ENCODE results near the gene EIF4EBP2. TPM values are rescaled to one million over a fixed set of nuclear protein-coding genes. Genes with fewer than 3 reads are reported as not detected.

EIF4EBP2 gene
- total RNA-seq, 1 experiment from 2014 or later, result 36.7 TPM

DNA sequence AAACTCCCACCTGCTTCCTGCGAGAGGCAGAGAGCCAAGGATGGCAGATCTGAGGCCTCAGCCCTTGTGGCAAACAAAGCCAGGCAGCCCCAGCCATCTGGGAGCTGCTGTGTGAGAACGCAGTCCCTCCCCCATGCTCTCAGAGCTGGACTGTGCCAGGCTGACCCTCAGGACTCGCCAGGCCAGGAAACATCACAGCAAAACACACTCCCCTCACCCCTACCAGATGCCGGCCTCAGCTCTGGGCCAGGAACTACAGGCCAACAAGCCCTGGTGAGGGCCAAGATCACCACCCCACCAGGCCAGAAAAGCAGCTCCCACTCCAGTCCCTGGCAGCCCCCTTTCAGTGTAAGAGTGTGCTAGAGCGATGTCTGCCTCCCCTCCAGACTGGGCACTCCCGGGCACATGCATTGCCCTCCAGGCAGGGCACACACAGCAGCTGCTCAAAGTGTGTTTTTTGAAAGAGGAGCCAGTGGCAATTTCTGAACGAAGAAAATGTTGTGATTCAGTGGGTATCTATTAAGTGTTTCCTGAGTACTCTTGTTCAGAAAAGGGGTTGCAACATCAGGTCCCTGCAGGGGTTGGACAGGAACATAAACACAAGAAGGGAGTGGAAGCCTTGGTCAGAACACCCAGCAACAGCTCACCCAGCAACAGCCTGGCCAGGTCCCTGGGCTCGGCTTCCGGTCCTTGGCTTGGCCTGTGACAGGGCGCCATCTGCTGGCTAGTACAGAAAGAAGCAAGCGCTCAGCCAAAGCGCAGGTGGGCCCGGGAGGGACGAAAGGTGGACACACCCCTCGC is 39.8 kb upstream of the EIF4EBP2 start:
- Histone ChIP-seq H2AFZ (ENCODE audit: low read depth, low read length, poor library complexity, severe bottlenecking) (no peak overlapping the region), H3K9ac (ENCODE audit: low read length) (peak overlapping the region; percentile 23; the same call in 1 of the 2 replicates), H3K4me1 (ENCODE audit: control insufficient read depth in 1 of 2, insufficient read depth in 2 of 2, low read length in 2 of 2) (peaks cover 2 to 10% of the 10 kb centered on the region in 2 experiments; a peak in 3 of 4 replicates), H3K27ac (ENCODE audit: low read depth, low read length) (no peak overlapping the region; the same call in 1 of the 2 replicates), H3K4me2 (ENCODE audit: low read length) (peak overlapping the region; percentile 32), H3K27me3 (ENCODE audit: insufficient read depth, low read length) (no peaks in the 10 kb centered on the region), H3K36me3 (ENCODE audit: control insufficient read depth in 1 of 2, insufficient read depth in 2 of 2, low read length in 2 of 2) (no peaks in the 10 kb centered on the region), H3K9me3 (ENCODE audit: control insufficient read depth in 1 of 2, insufficient read depth in 1 of 2, low read depth in 1 of 2, low read length in 2 of 2) (no peaks in the 10 kb centered on the region), H3K79me2 (ENCODE audit: insufficient read depth, low read length) (0 out of 2 replicates have a peak, but pooled peaks cover 5% of the 10 kb centered on the region), H4K20me1 (ENCODE audit: insufficient read depth) (no peaks in the 10 kb centered on the region), H3K9me2 (ENCODE audit: insufficient read depth) (no peaks in the 10 kb centered on the region), H3K4me3 (replicated peaks in 1 of 2; ENCODE audit: low read depth in 1 of 2, low read length in 2 of 2) (no peak overlapping the region)
- intact Hi-C loops (cut with micrococcal nuclease), result loop anchor here (1.0 to 10.0 kb wide), 4 partner anchors 97 to 399 kb away; partner anchors contain the start of gene TYSND1
- peak; percentile 99 for ATAC-seq
- peak; percentile 67 for DNase-seq (ENCODE audit: low read depth, low spot score)
- BruUV-seq (replicated peaks), result no TSS peak
- ChIA-PET RAD21 (ENCODE audit: low non-redundant PET in 1 of 2, low total read pairs in 2 of 2, uncharacterized antibody in 2 of 2, unreplicated experiment in 2 of 2) (interaction anchor here (0.6 to 2.9 kb wide), 12 partner anchors 14 to 248 kb away, joined by 3 to 30 read pairs (median 4); partner anchors contain the start of gene TYSND1 (in 1 of the 2)), POLR2A (interaction anchor here (0.7 to 2.2 kb wide), 6 partner anchors 23 to 217 kb away, joined by 3 to 12 read pairs (median 4); partner anchors contain the start of gene TYSND1), CTCF (interaction anchor here (0.7 to 5.6 kb wide), 17 partner anchors 8 to 405 kb away, joined by 4 to 174 read pairs (median 9); partner anchors contain the start of genes PPA1 and TYSND1)
- TF ChIP-seq, protein P1, sequence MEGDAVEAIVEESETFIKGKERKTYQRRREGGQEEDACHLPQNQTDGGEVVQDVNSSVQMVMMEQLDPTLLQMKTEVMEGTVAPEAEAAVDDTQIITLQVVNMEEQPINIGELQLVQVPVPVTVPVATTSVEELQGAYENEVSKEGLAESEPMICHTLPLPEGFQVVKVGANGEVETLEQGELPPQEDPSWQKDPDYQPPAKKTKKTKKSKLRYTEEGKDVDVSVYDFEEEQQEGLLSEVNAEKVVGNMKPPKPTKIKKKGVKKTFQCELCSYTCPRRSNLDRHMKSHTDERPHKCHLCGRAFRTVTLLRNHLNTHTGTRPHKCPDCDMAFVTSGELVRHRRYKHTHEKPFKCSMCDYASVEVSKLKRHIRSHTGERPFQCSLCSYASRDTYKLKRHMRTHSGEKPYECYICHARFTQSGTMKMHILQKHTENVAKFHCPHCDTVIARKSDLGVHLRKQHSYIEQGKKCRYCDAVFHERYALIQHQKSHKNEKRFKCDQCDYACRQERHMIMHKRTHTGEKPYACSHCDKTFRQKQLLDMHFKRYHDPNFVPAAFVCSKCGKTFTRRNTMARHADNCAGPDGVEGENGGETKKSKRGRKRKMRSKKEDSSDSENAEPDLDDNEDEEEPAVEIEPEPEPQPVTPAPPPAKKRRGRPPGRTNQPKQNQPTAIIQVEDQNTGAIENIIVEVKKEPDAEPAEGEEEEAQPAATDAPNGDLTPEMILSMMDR (IDR thresholded peaks at IDR 0.05 in 2 of 3, conservative IDR thresholded peaks at IDR 0.05 in 1 of 3; ENCODE audit: borderline replicate concordance in 1 of 3, insufficient read depth in 1 of 3, low read depth in 2 of 3, low read length in 2 of 3), result peak; percentile 85 to 94 (median 91)
- no peak for TF ChIP-seq EZH2 (IDR thresholded peaks at IDR 0.05)
- TF ChIP-seq RAD21 (IDR thresholded peaks at IDR 0.05; ENCODE audit: low read depth), result peak; percentile 99
- TF ChIP-seq ZNF274 (IDR thresholded peaks at IDR 0.05; ENCODE audit: low read depth, low read length), result no peak
- TF ChIP-seq, protein P2, sequence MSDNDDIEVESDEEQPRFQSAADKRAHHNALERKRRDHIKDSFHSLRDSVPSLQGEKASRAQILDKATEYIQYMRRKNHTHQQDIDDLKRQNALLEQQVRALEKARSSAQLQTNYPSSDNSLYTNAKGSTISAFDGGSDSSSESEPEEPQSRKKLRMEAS (IDR thresholded peaks at IDR 0.05), result no peak
- no peak for TF ChIP-seq JUND (IDR thresholded peaks at IDR 0.05)
- TF ChIP-seq YY1 (IDR thresholded peaks at IDR 0.05; ENCODE audit: extremely low read depth, insufficient replicate concordance, low read depth, low read length), result peak; percentile 9
- TF ChIP-seq SRF (IDR thresholded peaks at IDR 0.05; ENCODE audit: low read depth), result no peak
- no peak for TF ChIP-seq TCF7L2 (IDR thresholded peaks at IDR 0.05; ENCODE audit: borderline replicate concordance, extremely low read depth, insufficient read depth, insufficient read length)
- TF ChIP-seq, protein P3, sequence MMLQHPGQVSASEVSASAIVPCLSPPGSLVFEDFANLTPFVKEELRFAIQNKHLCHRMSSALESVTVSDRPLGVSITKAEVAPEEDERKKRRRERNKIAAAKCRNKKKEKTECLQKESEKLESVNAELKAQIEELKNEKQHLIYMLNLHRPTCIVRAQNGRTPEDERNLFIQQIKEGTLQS (IDR thresholded peaks at IDR 0.05), result no peak
- TF ChIP-seq ELF1 (IDR thresholded peaks at IDR 0.05; ENCODE audit: borderline replicate concordance, low read depth), result no peak
- TF ChIP-seq POLR2A (IDR thresholded peaks at IDR 0.05; ENCODE audit: borderline replicate concordance, extremely low read depth, insufficient read depth, insufficient read length), result no peak
- no peak for TF ChIP-seq EZH2phosphoT487 (IDR thresholded peaks at IDR 0.05; ENCODE audit: borderline replicate concordance)
- TF ChIP-seq, protein P4, sequence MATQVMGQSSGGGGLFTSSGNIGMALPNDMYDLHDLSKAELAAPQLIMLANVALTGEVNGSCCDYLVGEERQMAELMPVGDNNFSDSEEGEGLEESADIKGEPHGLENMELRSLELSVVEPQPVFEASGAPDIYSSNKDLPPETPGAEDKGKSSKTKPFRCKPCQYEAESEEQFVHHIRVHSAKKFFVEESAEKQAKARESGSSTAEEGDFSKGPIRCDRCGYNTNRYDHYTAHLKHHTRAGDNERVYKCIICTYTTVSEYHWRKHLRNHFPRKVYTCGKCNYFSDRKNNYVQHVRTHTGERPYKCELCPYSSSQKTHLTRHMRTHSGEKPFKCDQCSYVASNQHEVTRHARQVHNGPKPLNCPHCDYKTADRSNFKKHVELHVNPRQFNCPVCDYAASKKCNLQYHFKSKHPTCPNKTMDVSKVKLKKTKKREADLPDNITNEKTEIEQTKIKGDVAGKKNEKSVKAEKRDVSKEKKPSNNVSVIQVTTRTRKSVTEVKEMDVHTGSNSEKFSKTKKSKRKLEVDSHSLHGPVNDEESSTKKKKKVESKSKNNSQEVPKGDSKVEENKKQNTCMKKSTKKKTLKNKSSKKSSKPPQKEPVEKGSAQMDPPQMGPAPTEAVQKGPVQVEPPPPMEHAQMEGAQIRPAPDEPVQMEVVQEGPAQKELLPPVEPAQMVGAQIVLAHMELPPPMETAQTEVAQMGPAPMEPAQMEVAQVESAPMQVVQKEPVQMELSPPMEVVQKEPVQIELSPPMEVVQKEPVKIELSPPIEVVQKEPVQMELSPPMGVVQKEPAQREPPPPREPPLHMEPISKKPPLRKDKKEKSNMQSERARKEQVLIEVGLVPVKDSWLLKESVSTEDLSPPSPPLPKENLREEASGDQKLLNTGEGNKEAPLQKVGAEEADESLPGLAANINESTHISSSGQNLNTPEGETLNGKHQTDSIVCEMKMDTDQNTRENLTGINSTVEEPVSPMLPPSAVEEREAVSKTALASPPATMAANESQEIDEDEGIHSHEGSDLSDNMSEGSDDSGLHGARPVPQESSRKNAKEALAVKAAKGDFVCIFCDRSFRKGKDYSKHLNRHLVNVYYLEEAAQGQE (IDR thresholded peaks at IDR 0.05; ENCODE audit: low read depth), result no peak
- no peak for TF ChIP-seq EGR1 (IDR thresholded peaks at IDR 0.05; ENCODE audit: low read depth)

All from HCT116 (cell line).